ENCODE data around the gene MNT. TPM values are rescaled to one million over a fixed set of nuclear protein-coding genes. Genes with fewer than 3 reads are reported as not detected.

MNT gene
- total and polyA plus RNA-seq, 2 of the 8 experiments (the other 6 are each of a cell fraction or from before 2014, with no cell fraction given), result 5.0 to 17.3 TPM

DNA sequence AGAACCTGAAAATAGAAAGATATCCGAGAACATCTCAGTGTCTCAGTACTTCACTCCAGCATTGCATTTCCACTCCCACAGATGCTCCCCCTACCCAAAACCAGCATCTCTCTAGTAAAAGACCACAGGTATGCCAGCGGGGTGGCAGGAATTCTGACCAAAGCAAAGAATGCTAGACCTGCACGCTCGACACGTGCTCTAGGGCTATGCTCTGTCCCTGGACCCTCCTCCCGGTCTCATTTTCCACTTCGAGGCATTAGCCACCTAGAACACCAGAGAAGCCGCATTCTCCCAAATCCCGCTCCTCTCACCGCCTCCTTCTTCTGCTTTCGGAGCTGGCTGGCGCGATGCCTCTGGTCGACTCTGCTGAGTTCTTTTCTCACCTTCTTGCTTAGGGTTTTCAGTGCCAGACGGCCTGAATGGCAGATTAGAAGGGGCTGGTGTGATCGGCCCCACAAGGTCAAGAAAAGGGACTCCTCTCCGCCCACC, 65.1 kb downstream of the MNT start (continued):
- TF ChIP-seq POU5F1 (IDR thresholded peaks at IDR 0.05; ENCODE audit: low read depth, low read length) (no peak), SUZ12 (IDR thresholded peaks at IDR 0.05; ENCODE audit: low read length) (no peak), JUN (IDR thresholded peaks at IDR 0.05; ENCODE audit: low read depth, low read length) (no peak)

Small RNA genes lying within 50 kb of the gene (small RNA-seq; reads per million reads assigned to genes)
- gene AC006435.3 (ENCODE audit: insufficient read depth) (not detected), gene AC006435.4 (ENCODE audit: insufficient read depth) (not detected)

Other genes with a start within 250 kb of the MNT start
- 25.2 and 27.2 TPM in 2 replicates for gene SMG6, start 97.3 kb downstream of the MNT start, total RNA-seq (2021; fragmentation: NEBNext Ultra II Directional; extraction: Animal tissue kit (Norgen Biotek cat#: 25700))
- gene SMG6, start 97.3 kb downstream of the MNT start, polyA plus RNA-seq (2011; rRNA removed), result 18.5 and 31.8 TPM in 2 replicates
- gene SRR, start 97.1 kb downstream of the MNT start, total RNA-seq (2021; fragmentation: NEBNext Ultra II Directional; extraction: Animal tissue kit (Norgen Biotek cat#: 25700)), result 4.5 and 5.1 TPM in 2 replicates
- 2.7 and 3.6 TPM in 2 replicates for gene SRR, start 97.1 kb downstream of the MNT start, polyA plus RNA-seq (2011; rRNA removed)
- 69.7 and 77.0 TPM in 2 replicates for gene TSR1, start 64.6 kb downstream of the MNT start, total RNA-seq (2021; fragmentation: NEBNext Ultra II Directional; extraction: Animal tissue kit (Norgen Biotek cat#: 25700))
- 14.5 and 17.1 TPM in 2 replicates for gene TSR1, start 64.6 kb downstream of the MNT start, polyA plus RNA-seq (2011; rRNA removed)
- 38.7 and 44.5 TPM in 2 replicates for gene SGSM2, start 63.6 kb downstream of the MNT start, total RNA-seq (2021; fragmentation: NEBNext Ultra II Directional; extraction: Animal tissue kit (Norgen Biotek cat#: 25700))
- 77.7 and 93.1 TPM in 2 replicates for gene SGSM2, start 63.6 kb downstream of the MNT start, polyA plus RNA-seq (2011; rRNA removed)
- gene METTL16, start 110.8 kb upstream of the MNT start, total RNA-seq (2021; fragmentation: NEBNext Ultra II Directional; extraction: Animal tissue kit (Norgen Biotek cat#: 25700)), result 58.1 and 59.4 TPM in 2 replicates
- 22.1 and 22.8 TPM in 2 replicates for gene METTL16, start 110.8 kb upstream of the MNT start, polyA plus RNA-seq (2011; rRNA removed)
- 137 and 152 TPM in 2 replicates for gene PAFAH1B1, start 192.6 kb upstream of the MNT start, total RNA-seq (2021; fragmentation: NEBNext Ultra II Directional; extraction: Animal tissue kit (Norgen Biotek cat#: 25700))
- gene PAFAH1B1, start 192.6 kb upstream of the MNT start, polyA plus RNA-seq (2011; rRNA removed), result 29.6 and 42.0 TPM in 2 replicates